SK-N-SH (cell line): ENCODE measurements around the gene NAPA. TPM values are rescaled to one million over a fixed set of nuclear protein-coding genes. Genes with fewer than 3 reads are reported as not detected.

Source experiments
- CTCF ChIA-PET: fragments of 300-600, 350-600 bp; formaldehyde crosslinking; extraction: SDS; loops from one replicate; lab custom pipeline; 2021; lab: Yijun Ruan, JAX
- POLR2A ChIA-PET: fragments of 350-600 bp; sonication (Branson Sonifier 250); formaldehyde crosslinking; extraction: SDS; loops from one replicate; lab custom pipeline; 2020; ENCODE audit warnings: antibody characterized with exemption, inconsistent platforms; lab: Yijun Ruan, JAX
- DNase-seq: peaks from one replicate; pipeline ENCODE4 v3.0.0; 2012
- H2AFZ ChIP-seq: fragments of 200-600 bp; sonication (generic); 2 replicates; pipeline ENCODE4 v1.8.1; 2016; ENCODE audit warnings: antibody characterized with exemption, mild to moderate bottlenecking, low read depth
- H3F3A ChIP-seq: fragments of 200-600 bp; sonication (generic); replicated peaks from 2 replicates; pipeline ENCODE3; 2016; ENCODE audit warnings: antibody characterized with exemption, mild to moderate bottlenecking; ENCODE audit not compliant: insufficient read depth
- H3K27ac ChIP-seq, 2 experiments: fragments of 200-500 bp in 1 of 2; fragments of 200-600 bp in 1 of 2; sonication (Bioruptor generic) in 1 of 2; sonication (generic), shearing (Covaris generic) in 1 of 2; 2 replicates each; pipeline versions ENCODE4 v1.5.1 to v1.6.1; 2014 to 2016; ENCODE audit warnings: low read depth in 2 of 2, inconsistent platforms in 1 of 2, low read length in 1 of 2, mild to moderate bottlenecking in 1 of 2, mixed read lengths in 1 of 2
- H3K27me3 ChIP-seq: fragments of 200-600 bp; sonication (generic), shearing (Covaris generic); 2 replicates; pipeline ENCODE4 v1.6.1; 2016; ENCODE audit warnings: mixed run types; ENCODE audit not compliant: insufficient read depth
- H3K36me3 ChIP-seq, 2 experiments: fragments of 200-500 bp in 1 of 2; fragments of 200-600 bp in 1 of 2; sonication (Bioruptor generic) in 1 of 2; sonication (generic) in 1 of 2; replicated peaks in 1 of 2; 2 replicates each; pipeline versions ENCODE3 to v1.5.1; 2014 to 2016; ENCODE audit warnings: low read length in 1 of 2, mild to moderate bottlenecking in 1 of 2; ENCODE audit not compliant: insufficient read depth in 2 of 2, control insufficient read depth in 1 of 2
- H3K4me1 ChIP-seq, 2 experiments: fragments of 200-500 bp in 1 of 2; fragments of 200-600 bp in 1 of 2; sonication (Bioruptor generic) in 1 of 2; sonication (generic), shearing (Covaris generic) in 1 of 2; 2 replicates each; pipeline versions ENCODE4 v1.5.1 to v1.6.1; 2014 to 2016; ENCODE audit warnings: low read depth in 1 of 2, low read length in 1 of 2, mixed run types in 1 of 2; ENCODE audit not compliant: insufficient read depth in 2 of 2, control insufficient read depth in 1 of 2
- H3K4me2 ChIP-seq: fragments of 200-600 bp; sonication (generic), shearing (Covaris generic); 2 replicates; pipeline ENCODE4 v1.6.1; 2017; ENCODE audit warnings: mixed run types
- H3K4me3 ChIP-seq, 2 experiments: fragments of 200-500 bp in 1 of 2; fragments of 200-600 bp in 1 of 2; sonication (Bioruptor generic) in 1 of 2; sonication (generic), shearing (Covaris generic) in 1 of 2; 2 replicates each; pipeline versions ENCODE4 v1.5.1 to v1.8.1; 2014 to 2016; ENCODE audit warnings: low read depth in 2 of 2, inconsistent platforms in 1 of 2, low read length in 1 of 2, mild to moderate bottlenecking in 1 of 2, mixed read lengths in 1 of 2, moderate library complexity in 1 of 2
- H3K79me2 ChIP-seq: fragments of 200-600 bp; sonication (generic); 2 replicates; pipeline ENCODE4 v1.8.1; 2017; ENCODE audit warnings: mild to moderate bottlenecking; ENCODE audit not compliant: insufficient read depth
- H3K9ac ChIP-seq: fragments of 200-600 bp; sonication (generic); 2 replicates; pipeline ENCODE4 v1.6.1; 2017; ENCODE audit warnings: mixed run types
- H3K9me2 ChIP-seq: fragments of 200-600 bp; sonication (generic); 2 replicates; pipeline ENCODE4 v1.6.1; 2017; ENCODE audit warnings: mixed run types
- H3K9me3 ChIP-seq: fragments of 200-600 bp; sonication (generic); 2 replicates; pipeline ENCODE4 v1.6.1; 2017; ENCODE audit warnings: mixed run types, mild to moderate bottlenecking, moderate library complexity
- H4K20me1 ChIP-seq: fragments of 200-600 bp; sonication (generic); 2 replicates; pipeline ENCODE4 v1.6.1; 2017; ENCODE audit warnings: mild to moderate bottlenecking, mixed run types; ENCODE audit not compliant: insufficient read depth
- CHD2 ChIP-seq: fragments of 150-350 bp; IDR thresholded peaks from 2 replicates; pipeline ENCODE4 v1.6.1; 2018; ENCODE audit warnings: low read length; ENCODE audit not compliant: partially characterized antibody
- ELF1 ChIP-seq: IDR thresholded peaks from 2 replicates; pipeline ENCODE4 v1.4.0; 2012
- EP300 ChIP-seq, 2 experiments: IDR thresholded peaks; 2 replicates each; pipeline versions ENCODE4 v1.4.0 to v1.6.1; 2012; ENCODE audit warnings: borderline replicate concordance in 1 of 2, low read depth in 1 of 2, low read length in 1 of 2
- FOSL2 ChIP-seq: IDR thresholded peaks from 2 replicates; pipeline ENCODE4 v1.4.0; 2012; ENCODE audit warnings: low read depth, mild to moderate bottlenecking, moderate library complexity, borderline replicate concordance
- FOXJ3 ChIP-seq: sonication (generic); formaldehyde crosslinking; IDR thresholded peaks from 2 replicates; pipeline ENCODE4 v1.5.1; 2020; ENCODE audit warnings: mild to moderate bottlenecking, missing genetic modification reagents
- FOXM1 ChIP-seq: IDR thresholded peaks from 2 replicates; pipeline ENCODE4 v1.4.0; 2012; ENCODE audit warnings: low read depth, mild to moderate bottlenecking
- JUND ChIP-seq: IDR thresholded peaks from 2 replicates; pipeline ENCODE4 v1.4.0; 2012
- MXI1 ChIP-seq: IDR thresholded peaks from 2 replicates; pipeline ENCODE4 v1.6.1; 2012; ENCODE audit warnings: mild to moderate bottlenecking, low read depth, low read length, improper control_type of control experiment
- NFIC ChIP-seq: IDR thresholded peaks from 2 replicates; pipeline ENCODE4 v1.4.0; 2012; ENCODE audit warnings: borderline replicate concordance
- NRF1 ChIP-seq: IDR thresholded peaks from 2 replicates; pipeline ENCODE4 v1.6.1; 2012; ENCODE audit warnings: low read depth, mild to moderate bottlenecking, low read length
- RCOR1 ChIP-seq: fragments of 150-350 bp; IDR thresholded peaks from 2 replicates; pipeline ENCODE4 v1.6.1; 2017; ENCODE audit warnings: antibody characterized with exemption, low read length
- SIN3A ChIP-seq: IDR thresholded peaks from 2 replicates; pipeline ENCODE4 v1.6.1; 2012; ENCODE audit warnings: low read depth, mild to moderate bottlenecking, low read length, moderate library complexity, borderline replicate concordance
- SMC3 ChIP-seq: IDR thresholded peaks from 2 replicates; pipeline ENCODE4 v1.6.1; 2012; ENCODE audit warnings: low read depth, low read length, improper control_type of control experiment
- TCF12 ChIP-seq: IDR thresholded peaks from 2 replicates; pipeline ENCODE4 v1.4.0; 2012
- WGBS: methylation state at CpG from one replicate; pipeline ENCODE4 v1.1.6; 2017; ENCODE audit warnings: low lambda C conversion rate; 5-methylcytosine and 5-hydroxymethylcytosine counted together
- polyA plus RNA-seq, 3 experiments: library from polyadenylated mRNA; depleted of rRNA; stranded (reverse); fragments of >200 nt; gene quantifications; 2 replicates each; pipeline ENCODE4 v1.2.3, GENCODE V29; 2012
- TF ChIP-seq, protein P1 (sequence below): fragments of 200-600 bp; sonication (generic); IDR thresholded peaks from 2 replicates; pipeline ENCODE4 v1.6.1; 2017; ENCODE audit warnings: antibody characterized with exemption, mild to moderate bottlenecking, moderate library complexity
- TF ChIP-seq, protein P2 (sequence below): IDR thresholded peaks from 2 replicates; pipeline ENCODE4; 2012
- TF ChIP-seq, protein P3 (sequence below): IDR thresholded peaks from 2 replicates; pipeline ENCODE4 v1.4.0; 2012; ENCODE audit warnings: low read depth, borderline replicate concordance

The NAPA gene
- polyA plus RNA-seq, 1 of the 3 experiments (the other 2 are of a cell fraction), result 84.1 TPM

DNA sequence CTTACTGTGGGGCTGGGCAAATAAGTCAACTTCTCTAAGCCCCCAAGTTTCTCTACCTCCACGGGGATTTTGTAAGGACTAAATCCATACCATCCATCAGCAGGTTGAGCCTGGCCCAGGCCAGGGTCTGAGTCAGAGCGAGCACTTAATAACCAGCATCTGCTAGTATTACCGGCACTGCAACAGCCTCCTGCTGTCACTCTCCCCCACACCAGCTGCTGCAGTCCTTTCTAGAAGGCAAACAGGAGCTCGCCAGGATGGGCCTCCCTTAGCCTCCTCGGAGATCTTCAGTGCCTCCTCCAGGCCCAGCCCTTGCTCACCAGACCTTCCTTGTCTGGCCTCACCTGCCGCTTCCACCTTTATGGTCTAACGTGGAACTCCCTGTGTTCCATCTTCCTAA is 3.2 kb downstream of the NAPA start:
- peaks cover 15 to 34% of the 10 kb centered on the region in 2 experiments; a peak in 3 of 4 replicates for H3K4me1 ChIP-seq

More for the DNA sequence above, 3.2 kb downstream of the NAPA start:
- H3K9me3 ChIP-seq, result no peaks in the 10 kb centered on the region
- ChIA-PET CTCF (interaction anchor here (0.8 to 7.9 kb wide), 4 partner anchors 28 to 187 kb away, joined by 3 to 168 read pairs (median 4); partner anchors contain the start of gene KPTN), POLR2A (no interaction called here)
- 86% methylated on average over 7 of the region's 7 CpGs for WGBS
- no peak overlapping the region for H3K4me3 ChIP-seq
- peaks cover 38% of the 10 kb centered on the region for H4K20me1 ChIP-seq
- H3K36me3 ChIP-seq, result peaks cover 0 to 3% of the 10 kb centered on the region in 2 experiments
- H3F3A ChIP-seq, result no peaks in the 10 kb centered on the region
- H3K27ac ChIP-seq, result no peak overlapping the region
- peaks cover 76% of the 10 kb centered on the region for H3K79me2 ChIP-seq
- H3K4me2 ChIP-seq, result no peak overlapping the region
- H3K9me2 ChIP-seq, result no peaks in the 10 kb centered on the region
- H3K27me3 ChIP-seq, result no peaks in the 10 kb centered on the region
- H2AFZ ChIP-seq, result no peak overlapping the region
- no peak for TF ChIP-seq NRF1
- TF ChIP-seq JUND, result no peak
- TF ChIP-seq FOSL2, result no peak
- no peak for TF ChIP-seq RCOR1
- TF ChIP-seq ELF1, result no peak
- TF ChIP-seq, protein P1, sequence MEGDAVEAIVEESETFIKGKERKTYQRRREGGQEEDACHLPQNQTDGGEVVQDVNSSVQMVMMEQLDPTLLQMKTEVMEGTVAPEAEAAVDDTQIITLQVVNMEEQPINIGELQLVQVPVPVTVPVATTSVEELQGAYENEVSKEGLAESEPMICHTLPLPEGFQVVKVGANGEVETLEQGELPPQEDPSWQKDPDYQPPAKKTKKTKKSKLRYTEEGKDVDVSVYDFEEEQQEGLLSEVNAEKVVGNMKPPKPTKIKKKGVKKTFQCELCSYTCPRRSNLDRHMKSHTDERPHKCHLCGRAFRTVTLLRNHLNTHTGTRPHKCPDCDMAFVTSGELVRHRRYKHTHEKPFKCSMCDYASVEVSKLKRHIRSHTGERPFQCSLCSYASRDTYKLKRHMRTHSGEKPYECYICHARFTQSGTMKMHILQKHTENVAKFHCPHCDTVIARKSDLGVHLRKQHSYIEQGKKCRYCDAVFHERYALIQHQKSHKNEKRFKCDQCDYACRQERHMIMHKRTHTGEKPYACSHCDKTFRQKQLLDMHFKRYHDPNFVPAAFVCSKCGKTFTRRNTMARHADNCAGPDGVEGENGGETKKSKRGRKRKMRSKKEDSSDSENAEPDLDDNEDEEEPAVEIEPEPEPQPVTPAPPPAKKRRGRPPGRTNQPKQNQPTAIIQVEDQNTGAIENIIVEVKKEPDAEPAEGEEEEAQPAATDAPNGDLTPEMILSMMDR, result no peak
- TF ChIP-seq NFIC, result no peak
- TF ChIP-seq FOXJ3, result no peak
- TF ChIP-seq, protein P2, sequence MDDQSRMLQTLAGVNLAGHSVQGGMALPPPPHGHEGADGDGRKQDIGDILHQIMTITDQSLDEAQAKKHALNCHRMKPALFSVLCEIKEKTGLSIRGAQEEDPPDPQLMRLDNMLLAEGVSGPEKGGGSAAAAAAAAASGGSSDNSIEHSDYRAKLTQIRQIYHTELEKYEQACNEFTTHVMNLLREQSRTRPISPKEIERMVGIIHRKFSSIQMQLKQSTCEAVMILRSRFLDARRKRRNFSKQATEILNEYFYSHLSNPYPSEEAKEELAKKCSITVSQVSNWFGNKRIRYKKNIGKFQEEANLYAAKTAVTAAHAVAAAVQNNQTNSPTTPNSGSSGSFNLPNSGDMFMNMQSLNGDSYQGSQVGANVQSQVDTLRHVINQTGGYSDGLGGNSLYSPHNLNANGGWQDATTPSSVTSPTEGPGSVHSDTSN, result no peak
- no peak for TF ChIP-seq MXI1
- no peak for TF ChIP-seq EP300 (IDR thresholded peaks at IDR 0.05; ENCODE audit: borderline replicate concordance in 1 of 2, low read depth in 1 of 2, low read length in 1 of 2)
- TF ChIP-seq SMC3, result no peak
- no peak for TF ChIP-seq TCF12
- TF ChIP-seq SIN3A, result no peak
- TF ChIP-seq, protein P3, sequence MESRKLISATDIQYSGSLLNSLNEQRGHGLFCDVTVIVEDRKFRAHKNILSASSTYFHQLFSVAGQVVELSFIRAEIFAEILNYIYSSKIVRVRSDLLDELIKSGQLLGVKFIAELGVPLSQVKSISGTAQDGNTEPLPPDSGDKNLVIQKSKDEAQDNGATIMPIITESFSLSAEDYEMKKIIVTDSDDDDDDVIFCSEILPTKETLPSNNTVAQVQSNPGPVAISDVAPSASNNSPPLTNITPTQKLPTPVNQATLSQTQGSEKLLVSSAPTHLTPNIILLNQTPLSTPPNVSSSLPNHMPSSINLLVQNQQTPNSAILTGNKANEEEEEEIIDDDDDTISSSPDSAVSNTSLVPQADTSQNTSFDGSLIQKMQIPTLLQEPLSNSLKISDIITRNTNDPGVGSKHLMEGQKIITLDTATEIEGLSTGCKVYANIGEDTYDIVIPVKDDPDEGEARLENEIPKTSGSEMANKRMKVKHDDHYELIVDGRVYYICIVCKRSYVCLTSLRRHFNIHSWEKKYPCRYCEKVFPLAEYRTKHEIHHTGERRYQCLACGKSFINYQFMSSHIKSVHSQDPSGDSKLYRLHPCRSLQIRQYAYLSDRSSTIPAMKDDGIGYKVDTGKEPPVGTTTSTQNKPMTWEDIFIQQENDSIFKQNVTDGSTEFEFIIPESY, result no peak
- no peak for TF ChIP-seq CHD2
- no peak for TF ChIP-seq FOXM1
- no peak for DNase-seq
- no peak overlapping the region for H3K9ac ChIP-seq
